HepG2 (cell line): ENCODE data around the gene RGS7. TPM values are rescaled to one million over a fixed set of nuclear protein-coding genes. Genes with fewer than 3 reads are reported as not detected.
"Not testable (repeated sequence)": the region's sequence is repeated elsewhere in the genome, so short reads cannot be mapped to it uniquely, and the experiment has no call there.

Experiments used
- ATAC-seq: fragments of 200-7000 bp; cut with Tn5 transposase; 3 replicates; pipeline ENCODE4 v1.9.1; 2020; ENCODE audit warnings: mild to moderate bottlenecking, moderate library complexity
- BruUV-seq: library from RNA; stranded (reverse); fragments of 400-500 nt; replicated peaks from 2 replicates; lab custom pipeline; 2021; lab: Mats Ljungman, UMichigan
- CTCF ChIA-PET: fragments of 300-600 bp; formaldehyde crosslinking; extraction: SDS; loops from one replicate; lab custom pipeline; 2021; ENCODE audit warnings: low total read pairs, inconsistent platforms, low intra/inter-chr PET ratio; lab: Yijun Ruan, JAX
- POLR2A ChIA-PET: fragments of 350-600 bp; sonication (Branson Sonifier 250); formaldehyde crosslinking; loops from one replicate; lab custom pipeline; 2020; ENCODE audit warnings: antibody characterized with exemption, inconsistent platforms; lab: Yijun Ruan, JAX
- DNase-seq: peaks from one replicate; pipeline ENCODE4 v3.0.0-alpha.2; 2015; ENCODE audit warnings: low spot score
- FAIRE-seq: peaks from 3 replicates; lab custom pipeline; 2011; peaks lifted over from hg19 to GRCh38; lab: Jason Lieb, UNC
- H2AFZ ChIP-seq: one replicate; pipeline ENCODE4 v1.6.1; 2011; ENCODE audit warnings: low read length, inconsistent platforms
- H3K27ac ChIP-seq: fragments of 300-600 bp; 3 replicates; pipeline ENCODE4 v1.8.0; 2011; ENCODE audit warnings: mixed run types, mild to moderate bottlenecking, mixed read lengths, low read length, inconsistent platforms; ENCODE audit not compliant: insufficient read depth; ENCODE audit errors: extremely low read length
- H3K27me3 ChIP-seq, 2 experiments: fragments of 200-600 bp in 1 of 2; 2 replicates in 1 of 2; 3 replicates in 1 of 2; pipeline versions ENCODE4 v1.6.0 to v1.8.0; 2011; ENCODE audit warnings: low read length in 2 of 2, mild to moderate bottlenecking in 2 of 2, moderate library complexity in 2 of 2, inconsistent platforms in 1 of 2; ENCODE audit not compliant: insufficient read depth in 2 of 2, control insufficient read depth in 1 of 2
- H3K36me3 ChIP-seq, 2 experiments: fragments of 200-600 bp in 1 of 2; replicated peaks in 1 of 2; 2 replicates in 1 of 2; 3 replicates in 1 of 2; pipeline versions ENCODE4 v1.5.1 to v1.8.0; 2011; ENCODE audit warnings: low read length in 2 of 2, inconsistent platforms in 1 of 2; ENCODE audit not compliant: insufficient read depth in 2 of 2, control insufficient read depth in 1 of 2
- H3K4me1 ChIP-seq: 2 replicates; pipeline ENCODE4 v1.5.1; 2012; ENCODE audit warnings: low read length, inconsistent platforms; ENCODE audit not compliant: insufficient read depth
- H3K4me2 ChIP-seq: 2 replicates; pipeline ENCODE4 v1.6.0; 2011; ENCODE audit warnings: low read depth, low read length, inconsistent platforms
- H3K4me3 ChIP-seq, 3 experiments: fragments of 200-600 bp in 1 of 3; sonication (generic), shearing (Covaris generic) in 1 of 3; replicated peaks in 1 of 3; 2 replicates each; pipeline ENCODE4 v1.5.1; 2011 to 2016; ENCODE audit warnings: low read length in 3 of 3, inconsistent platforms in 2 of 3, low read depth in 2 of 3, mild to moderate bottlenecking in 2 of 3, control low read depth in 1 of 3, mixed read lengths in 1 of 3; ENCODE audit not compliant: insufficient read depth in 1 of 3
- H3K79me2 ChIP-seq: one replicate; pipeline ENCODE4 v1.6.1; 2011; ENCODE audit warnings: low read length, inconsistent platforms; ENCODE audit not compliant: insufficient read depth
- H3K9ac ChIP-seq: 2 replicates; pipeline ENCODE4 v1.6.0; 2011; ENCODE audit warnings: mild to moderate bottlenecking, low read depth, low read length, inconsistent platforms; ENCODE audit not compliant: insufficient read depth
- H3K9me3 ChIP-seq: 2 replicates; pipeline ENCODE4 v1.5.1; 2012; ENCODE audit warnings: mild to moderate bottlenecking, low read length
- H4K20me1 ChIP-seq: 2 replicates; pipeline ENCODE4 v1.6.0; 2011; ENCODE audit warnings: inconsistent platforms, mild to moderate bottlenecking, low read length, moderate library complexity; ENCODE audit not compliant: insufficient read depth
- POLR2G ChIP-seq: fragments of 200-400 bp; formaldehyde crosslinking; IDR thresholded peaks from 2 replicates; pipeline ENCODE4 v1.6.1; 2018; ENCODE audit warnings: mild to moderate bottlenecking, low read depth, low read length, moderate library complexity
- RBFOX2 ChIP-seq: fragments of 200-400 bp; formaldehyde crosslinking; IDR thresholded peaks from 2 replicates; pipeline ENCODE4 v1.6.1; 2017; ENCODE audit warnings: low read depth, mild to moderate bottlenecking, low read length
- SOX6 ChIP-seq, 2 experiments: fragments of 450-650 bp in 1 of 2; sonication (generic) in 1 of 2; formaldehyde crosslinking in 1 of 2; IDR thresholded peaks; 2 replicates each; pipeline versions ENCODE4 v1.4.0 to v1.6.1; 2017 to 2020; ENCODE audit warnings: antibody characterized with exemption in 1 of 2, mild to moderate bottlenecking in 1 of 2, missing genetic modification reagents in 1 of 2
- STAT6 ChIP-seq: sonication (generic); formaldehyde crosslinking; IDR thresholded peaks from 2 replicates; pipeline ENCODE4 v1.4.0; 2020; ENCODE audit warnings: missing genetic modification reagents, mild to moderate bottlenecking, borderline replicate concordance
- ZNF615 ChIP-seq: sonication (generic); formaldehyde crosslinking; IDR thresholded peaks from 2 replicates; pipeline ENCODE4 v1.5.0; 2020; ENCODE audit warnings: mild to moderate bottlenecking, missing genetic modification reagents, borderline replicate concordance
- ZNF616 ChIP-seq: sonication (generic); formaldehyde crosslinking; IDR thresholded peaks from 2 replicates; pipeline ENCODE4 v1.5.0; 2020; ENCODE audit warnings: low read depth, mild to moderate bottlenecking, missing genetic modification reagents
- WGBS: methylation state at CpG from one replicate; pipeline ENCODE4 v1.1.6; 2017; ENCODE audit warnings: low lambda C conversion rate; 5-methylcytosine and 5-hydroxymethylcytosine counted together
- in situ Hi-C: cut with HindIII; loops from 2 replicates; pipeline ENCODE4 v1.10.0; 2017; ENCODE audit warnings: low pct_unique_long_range_greater_than_20kb; ENCODE audit not compliant: extremely low pct_ligation_motif_present
- intact Hi-C: fragments of 100-400 bp; cut with micrococcal nuclease; formaldehyde crosslinking; loops from one replicate; pipeline ENCODE4 v1.10.0; 2022; ENCODE audit not compliant: unreplicated experiment
- polyA plus RNA-seq, 8 experiments: library from polyadenylated mRNA; depleted of rRNA in 3 of 8; stranded (reverse) in 7 of 8; unstranded in 1 of 8; fragments of >200 nt; fragmentation: Illumina TruSeq in 4 of 8; extraction: Trizol in 4 of 8; gene quantifications; 2 replicates each; pipeline versions ENCODE4 v1.2.1 to v1.2.3, GENCODE V29; 2011 to 2016; ENCODE audit warnings: low read depth in 4 of 8, missing spikeins in 1 of 8, mixed read lengths in 1 of 8; ENCODE audit not compliant: insufficient read depth in 1 of 8
- total RNA-seq, 5 experiments: library from RNA; depleted of rRNA; stranded (reverse); fragments of >200 nt; fragmentation: Illumina TruSeq; extraction: Trizol; gene quantifications; 2 replicates each; pipeline ENCODE4 v1.2.3, GENCODE V29; 2016; ENCODE audit warnings: low read depth in 1 of 5

Gene RGS7
- total and polyA plus RNA-seq, 2 of the 13 experiments (the other 11 are each of a cell fraction or from before 2014, with no cell fraction given) = not detected

GRCh38 chr1:240737298-240737697 is 619.7 kb downstream of the RGS7 start:
- in situ Hi-C loops = loop anchor here (10.0 kb wide), 1 partner anchor 748 kb away; no protein-coding TSS in a partner anchor

GRCh38 chr1:240734705-240735104 is 622.3 kb downstream of the RGS7 start:
- in situ Hi-C loops = loop anchor here (5.0 to 10.0 kb wide), 2 partner anchors 213 to 750 kb away; no protein-coding TSS in a partner anchor
- ATAC-seq, H3K36me3 ChIP-seq, H3K27me3 ChIP-seq, DNase-seq, BruUV-seq, H3K27ac ChIP-seq, H3K9me3 ChIP-seq, H3K79me2 ChIP-seq, H3K4me2 ChIP-seq, H3K4me1 ChIP-seq, FAIRE-seq, H2AFZ ChIP-seq, H4K20me1 ChIP-seq, intact Hi-C loops, CTCF ChIA-PET, H3K9ac ChIP-seq, POLR2A ChIA-PET, H3K4me3 ChIP-seq: not testable (repeated sequence)
- 4% methylated on average over 3 of the region's 3 CpGs for WGBS

More at GRCh38 chr1:240737298-240737697, 619.7 kb downstream of the RGS7 start:
- Histone ChIP-seq H3K4me2 (no peak overlapping the region), H3K4me1 (no peaks in the 10 kb centered on the region), H3K79me2 (no peaks in the 10 kb centered on the region), H2AFZ (no peak overlapping the region), H3K27ac (no peak overlapping the region), H3K36me3 (no peaks in the 10 kb centered on the region), H3K9me3 (no peaks in the 10 kb centered on the region), H4K20me1 (no peaks in the 10 kb centered on the region), H3K9ac (no peak overlapping the region), H3K4me3 (no peak overlapping the region), H3K27me3 (no peaks in the 10 kb centered on the region)
- intact Hi-C loops = no loop called here
- POLR2A ChIA-PET = no interaction called here
- DNase-seq = no peak
- TF ChIP-seq STAT6 (CRISPR knock-in tag) = no peak
- no peak for TF ChIP-seq ZNF615 (CRISPR knock-in tag)
- TF ChIP-seq SOX6 (IDR thresholded peaks at IDR 0.05) = no peak
- no peak for TF ChIP-seq SOX6 (CRISPR knock-in tag; IDR thresholded peaks at IDR 0.05)
- no peak for TF ChIP-seq RBFOX2
- TF ChIP-seq ZNF616 (CRISPR knock-in tag) = no peak
- no peak for TF ChIP-seq POLR2G
- ATAC-seq = no peak
- CTCF ChIA-PET = no interaction called here
- FAIRE-seq = no peak
- WGBS = 4% methylated on average over 4 of the region's 4 CpGs
- BruUV-seq = no TSS peak
